Islet of Langerhans (tissue), 1 donor: ENCODE measurements around the gene MRPS31.
"Not testable (repeated sequence)": the region's sequence is repeated elsewhere in the genome, so short reads cannot be mapped to it uniquely, and the experiment has no call there.

Source experiments
- FAIRE-seq: peaks from one replicate; lab custom pipeline; 2011; peaks lifted over from hg19 to GRCh38; lab: Jason Lieb, UNC

The MRPS31 gene

DNA sequence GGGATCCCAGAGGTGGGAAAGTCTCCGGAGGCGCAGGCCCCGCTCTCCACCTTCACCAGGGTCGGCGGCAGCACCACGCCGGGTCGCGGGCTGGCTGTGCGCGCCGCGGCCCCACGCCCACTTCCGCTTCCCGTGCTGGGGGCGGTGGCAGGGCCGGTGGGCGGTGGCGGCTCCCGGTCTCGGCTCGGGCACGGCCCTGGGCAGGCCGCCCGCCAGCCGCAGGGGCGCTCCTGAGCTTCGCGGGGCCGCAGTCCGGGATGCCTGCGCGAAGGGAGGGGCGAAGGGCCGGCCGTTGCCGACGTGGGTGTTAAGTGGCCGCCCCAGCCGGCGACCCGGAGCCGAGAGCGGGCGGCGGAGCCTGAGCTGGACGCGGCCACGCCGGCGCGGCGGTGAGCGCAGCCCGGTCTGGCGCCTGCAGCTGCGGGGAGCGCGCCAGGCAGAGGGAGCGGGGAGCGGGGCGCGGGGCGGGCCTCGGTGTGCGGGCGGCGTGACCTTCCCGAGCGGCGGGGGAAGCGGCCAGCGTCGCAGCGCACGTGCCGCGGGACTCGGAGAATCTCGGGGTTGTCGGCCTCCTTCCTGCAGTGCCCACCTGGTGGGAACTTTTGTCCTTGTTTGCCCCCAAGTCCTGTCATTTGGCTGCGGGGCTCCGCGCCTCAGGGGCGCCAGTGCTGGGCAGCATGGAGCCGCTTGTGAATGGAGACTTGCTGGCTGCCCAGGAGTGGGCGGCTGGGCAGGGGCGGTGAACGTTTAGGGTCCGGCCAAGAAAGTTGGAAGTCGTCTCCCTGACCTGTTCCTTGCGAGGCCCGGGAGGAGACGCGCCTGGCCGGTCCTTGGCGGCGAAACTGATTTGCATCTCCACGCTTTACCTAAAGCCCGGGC is 18.5 kb upstream of the MRPS31 start, which contains the start of gene SLC25A15:
Gene SLC25A15, plus strand, starts transcription at position 337 of the 879 bp plus-strand sequence. CDS start 3,616 bp downstream, outside the sequence.
- FAIRE-seq, result no peak

- not testable (repeated sequence) for FAIRE-seq
Measured at GRCh38 chr13:40788540-40789274, 17.7 kb upstream of the MRPS31 start.

GRCh38 chr13:40787062-40787461 is 16.1 kb upstream of the MRPS31 start:
- no peak for FAIRE-seq

- FAIRE-seq, result no peak
Measured at GRCh38 chr13:40786568-40786996, 15.6 kb upstream of the MRPS31 start.

GRCh38 chr13:40784540-40784939 is 13.6 kb upstream of the MRPS31 start:
- no peak for FAIRE-seq

- not testable (repeated sequence) for FAIRE-seq
Measured at GRCh38 chr13:40782971-40783370, 12.0 kb upstream of the MRPS31 start.

GRCh38 chr13:40781717-40782116 is 10.7 kb upstream of the MRPS31 start:
- FAIRE-seq, result no peak

- FAIRE-seq, result no peak
Measured at GRCh38 chr13:40780822-40781401, 9.9 kb upstream of the MRPS31 start.

DNA sequence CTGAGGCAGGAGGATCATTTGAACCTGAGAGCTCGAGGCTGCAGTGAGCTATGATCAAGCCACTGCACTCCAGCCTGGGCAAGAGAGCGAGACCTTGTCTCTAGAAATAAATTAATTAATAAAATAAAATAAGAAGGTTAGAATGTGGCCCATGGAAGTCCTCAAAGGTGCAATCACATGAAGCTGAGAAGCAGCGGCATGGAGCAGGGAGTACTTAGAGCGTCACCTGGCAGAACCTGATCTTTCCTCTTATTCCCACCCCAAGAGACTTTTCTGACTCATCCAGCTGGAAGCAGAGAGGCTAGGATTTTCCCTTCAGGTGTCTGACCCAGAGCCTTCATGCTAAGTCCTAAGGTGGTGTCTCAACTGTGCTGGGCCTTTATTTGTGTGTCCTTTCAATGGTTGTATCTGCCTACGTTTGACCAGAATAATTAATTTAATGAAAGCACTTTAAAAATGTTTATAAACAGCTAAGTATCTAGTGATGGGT is 8.9 kb upstream of the MRPS31 start:
- no peak for FAIRE-seq

DNA sequence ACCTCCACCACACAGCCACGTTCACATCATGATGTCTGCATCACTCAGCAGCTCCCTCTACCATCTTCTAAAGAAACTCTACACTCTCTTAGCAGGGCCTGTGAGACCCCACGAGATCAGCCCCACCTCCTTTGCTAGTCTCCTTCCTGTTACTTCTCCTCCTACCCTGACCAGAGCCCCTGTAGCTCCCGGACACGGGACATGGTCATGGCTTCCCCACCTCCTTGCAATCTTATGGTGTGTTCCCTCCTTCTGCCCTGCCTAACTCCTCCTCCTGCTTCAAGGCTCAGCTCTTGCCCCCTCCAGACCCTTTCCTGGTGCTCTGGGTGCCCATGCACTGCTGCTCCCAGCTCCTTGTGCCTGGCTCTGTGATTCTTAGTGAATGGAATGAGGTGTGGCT is 8.1 kb upstream of the MRPS31 start:
- no peak for FAIRE-seq

DNA sequence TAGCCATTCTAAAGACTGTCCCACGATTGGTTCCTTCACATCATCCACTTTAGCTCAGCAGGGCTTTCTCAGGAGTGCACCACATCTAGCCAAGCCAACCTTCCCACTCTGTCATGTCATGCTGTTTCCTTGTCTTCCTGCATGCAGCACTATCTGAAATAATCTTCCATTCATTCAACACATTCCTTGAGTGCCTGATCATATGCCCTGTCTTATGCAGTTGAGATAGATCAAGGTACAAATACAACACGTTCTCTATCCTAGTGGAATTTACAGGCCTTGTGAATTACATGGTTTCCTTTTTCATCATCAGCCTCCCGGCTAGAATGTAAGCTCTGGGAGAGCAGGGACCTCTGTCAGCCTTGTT is 6.8 kb upstream of the MRPS31 start:
- no peak for FAIRE-seq

DNA sequence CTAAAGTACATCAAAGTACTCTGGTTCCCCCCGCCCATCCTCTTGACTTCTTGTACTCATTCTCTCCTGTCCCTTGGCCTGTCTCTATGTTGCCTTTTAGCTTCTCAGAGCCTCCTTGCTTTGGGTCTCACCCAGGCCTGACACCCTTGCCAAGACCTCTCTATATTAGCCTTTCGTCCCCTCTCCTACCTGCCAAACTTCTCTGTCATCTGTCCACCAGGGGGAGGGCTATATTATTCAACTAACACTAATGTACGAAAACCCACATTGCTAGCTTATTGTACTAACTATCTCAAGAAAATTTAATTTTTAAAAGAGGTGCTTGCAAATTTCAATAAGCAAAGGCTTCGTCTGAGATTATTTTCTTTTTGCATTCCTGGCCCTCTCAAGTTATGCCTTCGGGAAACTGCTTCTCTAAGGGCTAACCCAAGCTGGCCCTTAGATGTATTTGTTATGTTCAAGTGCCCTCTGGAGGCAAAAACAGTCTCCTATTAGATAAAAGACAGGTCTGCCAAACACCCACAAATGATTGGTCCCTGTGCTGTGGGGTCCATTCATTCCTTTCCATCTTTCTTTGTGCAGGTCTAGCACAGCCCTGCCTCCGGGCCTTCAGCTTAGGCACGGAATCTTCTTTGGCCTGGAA is 6.3 kb upstream of the MRPS31 start:
- peak; percentile 13 for FAIRE-seq

DNA sequence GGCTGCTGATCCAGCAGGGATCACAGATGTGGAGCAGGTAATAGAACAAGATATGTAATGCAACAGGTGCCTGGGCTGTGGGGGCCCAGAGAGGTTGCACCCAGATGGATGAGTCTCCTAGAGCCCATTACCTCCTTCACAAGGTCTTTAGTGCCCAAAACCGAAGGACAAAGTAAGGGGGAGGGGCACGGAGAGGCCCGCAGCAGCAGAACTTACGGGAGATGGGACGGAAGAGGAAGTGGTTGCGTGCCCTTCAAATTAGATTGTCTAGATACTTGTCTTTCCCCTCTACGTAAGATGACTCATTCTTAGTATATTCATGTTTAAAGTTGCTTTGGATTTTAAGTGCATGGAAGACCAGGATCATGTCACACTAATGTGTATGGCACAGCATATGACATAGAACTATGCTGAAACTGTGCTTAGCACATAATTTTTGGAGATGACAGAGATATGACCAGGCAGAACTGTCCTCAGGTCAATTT is 5.7 kb upstream of the MRPS31 start:
- no peak for FAIRE-seq

GRCh38 chr13:40776232-40776631 is 5.2 kb upstream of the MRPS31 start:
- no peak for FAIRE-seq

DNA sequence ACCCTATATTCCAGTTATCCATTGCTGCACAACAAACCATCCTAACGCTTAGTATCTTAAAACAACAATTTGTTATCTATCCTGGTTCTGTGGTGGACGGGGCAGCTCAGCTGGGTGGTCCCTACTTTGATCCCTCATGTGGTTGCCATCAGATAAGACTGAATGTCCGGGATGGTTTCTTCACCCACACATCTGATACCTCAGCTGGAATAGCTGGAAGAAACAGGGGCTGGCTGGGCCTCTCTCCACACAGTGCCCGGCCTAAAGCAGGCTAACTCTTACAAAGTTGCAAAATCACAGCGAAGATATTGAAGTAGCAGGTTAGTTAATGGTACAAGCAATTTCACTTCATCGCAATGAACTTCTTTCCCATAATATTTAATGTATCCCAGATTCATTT is 3.7 kb upstream of the MRPS31 start:
- no peak for FAIRE-seq

DNA sequence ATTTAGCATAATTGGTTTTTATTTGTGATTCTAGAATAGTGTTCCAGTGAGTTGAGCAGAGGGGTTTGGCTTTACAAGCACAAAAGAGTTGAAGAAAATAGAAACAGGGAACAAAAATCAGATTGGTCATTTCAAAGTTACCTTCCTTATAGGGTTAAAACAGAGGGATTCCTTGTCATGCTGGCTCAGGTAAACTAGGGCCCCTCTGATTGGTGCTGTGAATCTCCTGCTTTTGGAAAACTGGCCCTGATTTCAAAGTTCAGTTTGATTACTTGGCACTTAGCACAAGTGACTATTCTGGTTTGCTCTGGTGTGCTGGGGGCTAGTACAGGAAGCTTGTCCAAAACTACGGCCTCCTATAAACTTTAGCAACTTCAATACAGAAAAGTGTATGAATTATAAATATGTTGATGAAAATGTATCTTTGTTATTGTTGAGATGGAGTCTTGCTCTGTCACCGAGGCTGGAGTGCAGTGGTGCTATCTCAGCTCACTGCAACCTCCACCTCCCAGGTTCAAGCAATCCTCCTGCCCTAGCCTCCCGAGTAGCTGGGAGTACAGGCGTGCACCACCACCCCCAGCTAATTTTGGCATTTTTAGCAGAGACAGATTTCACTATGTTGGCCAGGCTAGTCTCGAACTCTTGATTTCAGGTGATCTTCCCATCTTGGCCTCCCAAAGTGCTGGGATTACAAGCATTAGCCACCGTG is 1.9 kb upstream of the MRPS31 start:
- FAIRE-seq, result no peak

GRCh38 chr13:40770609-40770933 is 419 bp downstream of the MRPS31 start:
- FAIRE-seq, result no peak

DNA sequence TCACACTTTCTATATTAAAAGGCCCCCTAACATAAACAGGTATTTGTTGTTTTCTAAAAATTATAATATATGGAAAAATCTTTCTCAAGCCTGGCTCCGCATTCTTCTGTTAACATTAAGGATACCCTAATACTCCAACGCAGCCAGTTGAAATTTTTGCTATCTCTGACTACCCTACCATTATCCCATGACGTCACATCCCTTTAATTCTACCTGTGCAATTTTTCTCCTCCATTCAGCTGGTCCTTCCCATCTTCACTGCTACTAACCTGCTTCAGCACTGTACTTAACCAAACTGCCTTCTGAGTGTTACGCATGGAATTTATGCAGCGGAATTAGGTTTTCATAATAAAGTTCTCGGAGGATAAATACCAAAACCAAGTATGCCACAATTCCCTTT is 1.0 kb downstream of the MRPS31 start:
- no peak for FAIRE-seq

GRCh38 chr13:40765602-40766001 is 5.4 kb downstream of the MRPS31 start:
- FAIRE-seq, result no peak

DNA sequence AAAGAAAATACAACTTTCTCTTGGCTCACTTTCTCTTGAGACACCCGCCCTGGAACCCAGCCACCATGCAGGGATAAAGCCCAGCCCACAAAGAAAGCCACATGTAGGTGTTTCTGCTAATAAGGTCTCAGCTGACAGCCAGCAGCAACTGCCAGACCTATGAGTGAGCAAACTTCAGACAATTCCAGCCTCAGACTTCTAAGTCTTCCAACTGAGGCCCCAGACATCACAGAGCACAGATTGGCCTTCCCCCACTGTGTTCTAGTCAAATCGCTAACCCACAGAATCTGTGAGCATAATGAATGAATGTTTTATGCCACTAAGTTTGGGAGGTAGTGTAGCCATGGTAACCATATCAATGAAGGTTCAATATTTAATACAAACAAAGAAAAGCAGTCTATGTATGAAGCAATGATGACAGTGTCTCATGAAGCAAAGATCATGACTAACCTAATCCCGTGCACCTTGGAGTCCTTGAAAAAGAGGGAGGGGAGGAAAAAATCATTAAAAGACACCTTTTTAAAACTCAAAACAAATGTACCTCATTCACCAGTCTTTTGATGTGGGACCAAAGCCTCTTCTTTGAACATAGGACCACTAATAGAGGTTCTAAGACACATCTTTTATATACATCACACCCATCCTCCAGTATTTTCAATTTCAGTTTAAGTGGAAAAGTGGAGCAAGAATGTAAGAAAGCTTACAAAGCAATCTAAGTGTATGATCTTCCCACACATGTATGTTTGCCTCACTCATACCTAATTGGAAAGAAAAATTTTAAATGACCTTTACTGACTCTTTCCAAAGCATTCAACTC is 6.2 kb downstream of the MRPS31 start:
- no peak for FAIRE-seq

DNA sequence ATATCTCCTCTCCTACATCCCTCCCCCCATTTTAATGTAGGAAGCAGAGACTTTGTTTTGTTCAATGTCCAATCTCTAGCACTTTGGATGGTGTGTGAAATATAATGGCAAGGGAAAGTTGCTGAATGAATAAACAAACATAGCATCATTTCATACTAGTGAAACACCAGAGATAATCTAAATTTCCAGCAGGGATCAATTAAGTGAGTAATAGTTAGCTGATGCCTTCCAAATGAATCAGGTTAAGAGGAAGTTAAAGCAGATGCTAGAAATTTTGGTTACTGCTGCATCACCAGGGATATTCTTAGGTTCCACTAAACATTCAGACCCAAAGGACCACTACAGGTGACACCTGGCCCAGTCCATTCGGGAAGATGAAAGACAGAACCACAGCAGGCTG is 8.1 kb downstream of the MRPS31 start:
- no peak for FAIRE-seq
